BLaER1 treated with 17β-estradiol and CSF1 and Interleukin-3, amounts not matched to agents 10 nM and 100 nM (cell line): ENCODE measurements around the gene C12orf57.
A peak's percentile ranks its signal among the peaks of the same experiment; 100 is the strongest.

Experiments used
- H3K27ac ChIP-seq, 11 experiments: shearing (Covaris generic); formaldehyde crosslinking; 2 replicates each; pipeline ENCODE4 v1.8.1; 2022
- H3K27me3 ChIP-seq, 11 experiments: shearing (Covaris generic); formaldehyde crosslinking; 2 replicates each; pipeline ENCODE4 v1.8.1; 2022
- H3K36me3 ChIP-seq, 11 experiments: shearing (Covaris generic); formaldehyde crosslinking; 2 replicates each; pipeline ENCODE4 v1.8.1; 2022
- H3K4me1 ChIP-seq, 10 experiments: shearing (Covaris generic); formaldehyde crosslinking; 2 replicates each; pipeline ENCODE4 v1.8.1; 2022
- H3K4me2 ChIP-seq, 11 experiments: shearing (Covaris generic); formaldehyde crosslinking; 2 replicates each; pipeline ENCODE4 v1.8.1; 2022
- H3K4me3 ChIP-seq, 10 experiments: shearing (Covaris generic); formaldehyde crosslinking; 2 replicates each; pipeline ENCODE4 v1.8.1; 2022
- H3K9ac ChIP-seq, 11 experiments: shearing (Covaris generic); formaldehyde crosslinking; 2 replicates each; pipeline ENCODE4 v1.8.1; 2022
- H3K9me3 ChIP-seq, 11 experiments: shearing (Covaris generic); formaldehyde crosslinking; replicated peaks in 1 of 11; 2 replicates each; pipeline ENCODE4 v1.8.1; 2022
- H4K20me1 ChIP-seq, 11 experiments: shearing (Covaris generic); formaldehyde crosslinking; 2 replicates each; pipeline ENCODE4 v1.8.1; 2022
- Cebpa-rat ChIP-seq, 11 experiments: shearing (Covaris generic); IDR thresholded peaks; 2 replicates each; pipeline ENCODE4 v1.8.1; 2022

The C12orf57 gene

DNA sequence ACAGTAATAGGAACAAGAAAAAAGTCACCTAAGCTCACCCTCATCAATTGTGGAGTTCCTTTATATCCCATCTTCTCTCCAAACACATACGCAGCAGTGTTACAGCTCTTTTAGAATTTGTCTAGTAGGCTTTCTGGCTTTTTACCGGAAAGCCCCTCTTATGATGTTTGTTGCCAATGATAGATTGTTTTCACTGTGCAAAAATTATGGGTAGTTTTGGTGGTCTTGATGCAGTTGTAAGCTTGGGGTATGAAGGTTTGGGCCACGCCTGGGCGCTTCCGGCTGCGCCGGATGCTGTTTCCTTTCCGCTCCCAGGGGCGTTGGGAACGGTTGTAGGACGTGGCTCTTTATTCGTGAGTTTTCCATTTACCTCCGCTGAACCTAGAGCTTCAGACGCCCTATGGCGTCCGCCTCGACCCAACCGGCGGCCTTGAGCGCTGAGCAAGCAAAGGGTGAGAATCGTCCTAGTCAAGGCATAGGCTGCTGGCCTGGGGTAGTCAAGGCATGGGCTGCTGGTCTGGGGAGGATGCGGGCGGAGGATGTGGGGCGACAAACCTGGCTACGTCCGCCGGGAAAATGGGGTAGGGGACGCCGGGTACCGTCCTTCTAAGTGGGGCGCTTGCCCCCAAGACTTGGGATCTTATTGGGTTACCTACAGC, at the start of gene C12orf57, which contains the start of gene RNU7-1:
C12orf57 (plus strand) TSS at position 301 of the 659 bp plus-strand sequence; CDS start at position 401, 100 bp downstream.
RNU7-1 (plus strand) TSS at position 95 of the 659 bp plus-strand sequence.
- H3K9me3 ChIP-seq: no peaks in the 10 kb centered on the region
- TF ChIP-seq Cebpa-rat (IDR thresholded peaks at IDR 0.05): no peak
- peaks cover 5 to 38% (median 30%) of the 10 kb centered on the region in 11 experiments; a peak in 20 of 22 replicates for H3K36me3 ChIP-seq

DNA sequence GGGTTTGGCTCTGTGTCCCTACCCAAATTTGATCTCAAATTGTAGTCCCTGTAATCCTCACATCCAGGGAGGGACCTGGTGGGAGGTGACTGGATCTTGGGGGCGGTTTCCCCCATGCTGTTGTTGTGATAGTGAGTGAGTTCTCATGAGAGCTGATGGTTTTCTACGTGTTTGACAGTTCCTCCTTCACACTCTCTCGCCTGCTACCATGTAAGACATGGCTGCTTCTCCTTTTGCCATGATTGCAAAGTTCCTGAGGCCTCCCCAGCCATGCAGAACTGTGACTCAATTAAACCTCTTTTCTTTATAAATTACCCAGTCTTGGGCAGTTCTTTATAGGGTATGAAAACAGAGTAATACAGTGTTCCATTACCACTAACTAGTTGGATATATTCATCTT, 49.5 kb upstream of the C12orf57 start:
- Histone ChIP-seq H3K9me3 (no peaks in the 10 kb centered on the region; a peak in 1 of 22 replicates), H3K27me3 (no peaks in the 10 kb centered on the region), H4K20me1 (no peaks in the 10 kb centered on the region), H3K9ac (no peak overlapping the region), H3K4me1 (peaks cover 19 to 36% (median 28%) of the 10 kb centered on the region in 10 experiments), H3K36me3 (peaks cover 0 to 4% (median 0%) of the 10 kb centered on the region in 11 experiments; a peak in 1 of 22 replicates), H3K4me2 (peak overlapping the region in 4 of 11 experiments; percentile 1 to 40 (median 16); a peak in 4 of 22 replicates), H3K4me3 (no peak overlapping the region), H3K27ac (no peak overlapping the region)
- TF ChIP-seq Cebpa-rat (IDR thresholded peaks at IDR 0.05): no peak

More for the DNA sequence above, at the start of gene C12orf57, which contains the start of gene RNU7-1:
- no peaks in the 10 kb centered on the region for H4K20me1 ChIP-seq
- peak within 1 kb of the TSS; percentile 77 to 98 (median 89) for H3K9ac ChIP-seq
- H3K27me3 ChIP-seq: no peaks in the 10 kb centered on the region
- H3K4me3 ChIP-seq: peak within 1 kb of the TSS; percentile 60 to 79 (median 73)
- peaks cover 50 to 72% (median 61%) of the 10 kb centered on the region in 10 experiments for H3K4me1 ChIP-seq
- peak within 1 kb of the TSS; percentile 87 to 100 (median 97) for H3K4me2 ChIP-seq
- peak within 1 kb of the TSS; percentile 86 to 96 (median 93) for H3K27ac ChIP-seq

GRCh38 chr12:6896846-6897435, 46.9 kb upstream of the C12orf57 start:
- H3K9me3 ChIP-seq: no peaks in the 10 kb centered on the region; a peak in 1 of 22 replicates
- TF ChIP-seq Cebpa-rat (IDR thresholded peaks at IDR 0.05): no peak
- H3K27me3 ChIP-seq: no peaks in the 10 kb centered on the region
- H3K4me3 ChIP-seq: no peak overlapping the region
- H3K4me2 ChIP-seq: no peak overlapping the region
- no peak overlapping the region for H3K27ac ChIP-seq
- peaks cover 9 to 34% (median 21%) of the 10 kb centered on the region in 10 experiments for H3K4me1 ChIP-seq
- no peaks in the 10 kb centered on the region for H4K20me1 ChIP-seq
- H3K36me3 ChIP-seq: no peaks in the 10 kb centered on the region
- no peak overlapping the region for H3K9ac ChIP-seq

DNA sequence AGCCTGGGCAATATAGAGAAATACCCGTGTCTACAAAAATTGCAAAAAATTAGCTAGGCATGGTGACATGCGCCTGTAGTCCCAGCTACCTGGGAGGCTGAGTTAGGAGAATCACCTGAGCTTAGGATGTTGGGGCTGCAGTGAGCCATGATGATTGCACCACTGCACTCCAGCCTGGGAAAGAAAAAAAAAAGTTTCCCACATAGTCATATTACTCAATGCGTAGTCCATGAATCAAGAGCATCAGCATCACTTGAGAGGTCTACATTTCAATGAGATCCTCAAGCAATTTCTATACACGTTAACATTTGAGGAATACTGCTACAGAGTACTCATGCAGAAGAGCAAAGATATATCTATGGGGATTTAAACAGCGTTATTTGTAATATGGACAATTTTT, 44.4 kb upstream of the C12orf57 start:
- H3K9me3 ChIP-seq: no peaks in the 10 kb centered on the region; a peak in 1 of 22 replicates
- H3K4me3 ChIP-seq: no peak overlapping the region
- no peak for TF ChIP-seq Cebpa-rat (IDR thresholded peaks at IDR 0.05)
- H4K20me1 ChIP-seq: no peaks in the 10 kb centered on the region
- no peak overlapping the region for H3K9ac ChIP-seq
- H3K4me1 ChIP-seq: peaks cover 18 to 32% (median 24%) of the 10 kb centered on the region in 10 experiments
- H3K36me3 ChIP-seq: no peaks in the 10 kb centered on the region
- no peaks in the 10 kb centered on the region for H3K27me3 ChIP-seq
- H3K27ac ChIP-seq: peak overlapping the region in 1 of 11 experiments; percentile 57; a peak in 1 of 22 replicates
- H3K4me2 ChIP-seq: peak overlapping the region in 10 of 11 experiments; percentile 1 to 62 (median 34); a peak in 15 of 22 replicates

GRCh38 chr12:6899837-6900519, 43.8 kb upstream of the C12orf57 start:
- TF ChIP-seq Cebpa-rat (IDR thresholded peaks at IDR 0.05): no peak
- peak overlapping the region in 3 of 11 experiments; percentile 30 to 57 (median 39); a peak in 4 of 22 replicates for H3K27ac ChIP-seq

DNA sequence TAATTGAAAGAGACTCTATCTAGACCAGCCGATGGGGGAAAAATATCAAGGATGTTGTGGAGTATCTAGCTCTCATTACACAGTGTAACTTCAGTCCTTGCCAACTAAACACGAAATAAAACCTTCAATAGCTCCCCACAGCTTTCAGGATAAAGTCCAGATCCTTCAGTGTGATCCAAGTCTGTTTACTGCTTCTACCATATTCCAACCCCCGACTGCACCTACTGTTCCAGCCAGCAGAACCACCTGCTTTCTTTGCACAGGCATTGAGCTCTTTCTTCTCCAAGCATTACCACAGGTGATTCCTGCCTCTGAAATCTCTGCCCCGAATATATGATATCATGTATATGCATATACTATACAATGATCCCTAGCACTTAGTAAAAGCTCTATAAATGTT, 41.4 kb upstream of the C12orf57 start:
- no peak overlapping the region for H3K4me2 ChIP-seq
- TF ChIP-seq Cebpa-rat (IDR thresholded peaks at IDR 0.05): no peak
- H3K9me3 ChIP-seq: no peaks in the 10 kb centered on the region; a peak in 1 of 22 replicates
- peaks cover 0 to 14% (median 5%) of the 10 kb centered on the region in 11 experiments; a peak in 7 of 22 replicates for H3K36me3 ChIP-seq
- H3K27me3 ChIP-seq: no peaks in the 10 kb centered on the region
- no peaks in the 10 kb centered on the region for H4K20me1 ChIP-seq
- H3K27ac ChIP-seq: no peak overlapping the region
- no peak overlapping the region for H3K4me3 ChIP-seq
- no peak overlapping the region for H3K9ac ChIP-seq
- peaks cover 27 to 42% (median 34%) of the 10 kb centered on the region in 10 experiments for H3K4me1 ChIP-seq

More at GRCh38 chr12:6899837-6900519, 43.8 kb upstream of the C12orf57 start:
- Histone ChIP-seq H3K4me1 (peaks cover 21 to 34% (median 26%) of the 10 kb centered on the region in 10 experiments), H4K20me1 (no peaks in the 10 kb centered on the region), H3K27me3 (no peaks in the 10 kb centered on the region), H3K36me3 (no peaks in the 10 kb centered on the region), H3K4me2 (peak overlapping the region in 10 of 11 experiments; percentile 1 to 62 (median 34); a peak in 15 of 22 replicates), H3K9ac (no peak overlapping the region), H3K4me3 (no peak overlapping the region), H3K9me3 (no peaks in the 10 kb centered on the region; a peak in 1 of 22 replicates)

DNA sequence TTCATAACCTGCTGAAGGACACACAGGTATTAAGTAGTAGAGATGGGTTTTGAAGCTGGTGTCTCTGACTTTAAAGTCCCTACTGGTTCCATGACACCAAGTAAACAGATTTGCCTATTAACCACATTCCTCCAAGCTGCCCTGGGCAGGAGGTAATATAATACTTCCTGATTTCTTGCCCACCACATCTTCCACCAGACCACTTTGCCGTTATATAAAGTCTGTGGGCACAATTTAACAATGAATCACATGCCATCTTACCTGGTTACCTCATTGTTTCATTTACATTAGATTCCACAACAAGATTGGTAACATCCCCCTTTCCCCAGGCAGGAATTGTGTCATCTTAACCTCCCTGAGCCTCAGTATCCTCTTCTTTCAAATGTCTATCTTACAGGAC, 40.1 kb upstream of the C12orf57 start:
- Histone ChIP-seq H3K9me3 (no peaks in the 10 kb centered on the region; a peak in 1 of 22 replicates), H3K27me3 (no peaks in the 10 kb centered on the region), H3K9ac (no peak overlapping the region), H3K4me1 (peaks cover 27 to 42% (median 34%) of the 10 kb centered on the region in 10 experiments), H3K36me3 (peaks cover 0 to 21% (median 5%) of the 10 kb centered on the region in 11 experiments; a peak in 7 of 22 replicates), H3K4me3 (no peak overlapping the region), H4K20me1 (no peaks in the 10 kb centered on the region), H3K4me2 (peak overlapping the region in 10 of 11 experiments; percentile 80 to 96 (median 94); a peak in 17 of 22 replicates), H3K27ac (0 out of 22 replicates have a peak overlapping the region, but pooled peaks of 1 of the 11 experiments have one; percentile 44)
- TF ChIP-seq Cebpa-rat (IDR thresholded peaks at IDR 0.05): no peak
